IPS-18a (cell line): ENCODE measurements around the gene MIER2.

ENCODE experiments used
- H3K27ac ChIP-seq: one replicate; pipeline ENCODE4 v1.5.1; 2013; ENCODE audit warnings: low read length
- H3K27me3 ChIP-seq: one replicate; pipeline ENCODE4 v1.6.1; 2013; ENCODE audit warnings: mild to moderate bottlenecking, low read length; ENCODE audit not compliant: control insufficient read depth, insufficient read depth
- H3K36me3 ChIP-seq: one replicate; pipeline ENCODE4 v1.6.1; 2013; ENCODE audit warnings: low read depth, low read length; ENCODE audit not compliant: control insufficient read depth
- H3K4me1 ChIP-seq: one replicate; pipeline ENCODE4 v1.6.1; 2013; ENCODE audit warnings: low read depth, low read length; ENCODE audit not compliant: control insufficient read depth
- H3K4me3 ChIP-seq: one replicate; pipeline ENCODE4 v1.5.1; 2013; ENCODE audit warnings: low read length
- H3K9ac ChIP-seq: one replicate; pipeline ENCODE4 v1.6.1; 2013; ENCODE audit warnings: mild to moderate bottlenecking, low read length, moderate library complexity
- H3K9me3 ChIP-seq: one replicate; pipeline ENCODE4 v1.6.1; 2013; ENCODE audit warnings: low read depth, low read length; ENCODE audit not compliant: control insufficient read depth

Gene MIER2

GRCh38 chr19:283395-283794 is 61.2 kb downstream of the MIER2 start:
- no peak overlapping the region for H3K4me3 ChIP-seq
- no peak overlapping the region for H3K27ac ChIP-seq
- H3K36me3 ChIP-seq: peaks cover 25% of the 10 kb centered on the region
- H3K27me3 ChIP-seq: no peaks in the 10 kb centered on the region
- no peaks in the 10 kb centered on the region for H3K9me3 ChIP-seq
- H3K4me1 ChIP-seq: no peaks in the 10 kb centered on the region
- H3K9ac ChIP-seq: no peak overlapping the region

- Histone ChIP-seq H3K27me3 (no peaks in the 10 kb centered on the region), H3K36me3 (peaks cover 24% of the 10 kb centered on the region), H3K9me3 (no peaks in the 10 kb centered on the region), H3K9ac (no peak overlapping the region), H3K4me3 (no peak overlapping the region), H3K4me1 (peaks cover 4% of the 10 kb centered on the region), H3K27ac (no peak overlapping the region)
Observed at GRCh38 chr19:282501-282900, 62.1 kb downstream of the MIER2 start.

- Histone ChIP-seq H3K9me3 (no peaks in the 10 kb centered on the region), H3K27ac (no peak overlapping the region)
Observed at GRCh38 chr19:281992-282391, 62.6 kb downstream of the MIER2 start.

GRCh38 chr19:281156-281853 is 63.3 kb downstream of the MIER2 start:
- no peak overlapping the region for H3K4me3 ChIP-seq
- H3K9me3 ChIP-seq: no peaks in the 10 kb centered on the region
- peaks cover 10% of the 10 kb centered on the region for H3K4me1 ChIP-seq
- no peak overlapping the region for H3K9ac ChIP-seq
- no peak overlapping the region for H3K27ac ChIP-seq
- H3K36me3 ChIP-seq: peaks cover 15% of the 10 kb centered on the region
- H3K27me3 ChIP-seq: no peaks in the 10 kb centered on the region

More at GRCh38 chr19:281992-282391, 62.6 kb downstream of the MIER2 start:
- H3K4me1 ChIP-seq: peaks cover 9% of the 10 kb centered on the region
- no peak overlapping the region for H3K4me3 ChIP-seq
- H3K36me3 ChIP-seq: peaks cover 19% of the 10 kb centered on the region
- no peak overlapping the region for H3K9ac ChIP-seq
- no peaks in the 10 kb centered on the region for H3K27me3 ChIP-seq

- Histone ChIP-seq H3K27ac (no peak overlapping the region), H3K4me3 (no peak overlapping the region), H3K27me3 (no peaks in the 10 kb centered on the region), H3K9ac (no peak overlapping the region), H3K9me3 (no peaks in the 10 kb centered on the region), H3K36me3 (peaks cover 15% of the 10 kb centered on the region), H3K4me1 (peaks cover 10% of the 10 kb centered on the region)
Observed at GRCh38 chr19:280541-281009, 64.0 kb downstream of the MIER2 start.

- Histone ChIP-seq H3K4me1 (peaks cover 10% of the 10 kb centered on the region), H3K9me3 (no peaks in the 10 kb centered on the region), H3K27me3 (no peaks in the 10 kb centered on the region), H3K27ac (no peak overlapping the region), H3K9ac (no peak overlapping the region), H3K36me3 (peaks cover 15% of the 10 kb centered on the region), H3K4me3 (no peak overlapping the region)
Observed at GRCh38 chr19:279656-280055, 64.9 kb downstream of the MIER2 start.

GRCh38 chr19:279231-279630 is 65.4 kb downstream of the MIER2 start:
- peaks cover 15% of the 10 kb centered on the region for H3K36me3 ChIP-seq
- H3K9ac ChIP-seq: no peak overlapping the region
- peaks cover 10% of the 10 kb centered on the region for H3K4me1 ChIP-seq
- no peak overlapping the region for H3K4me3 ChIP-seq
- no peaks in the 10 kb centered on the region for H3K9me3 ChIP-seq
- no peak overlapping the region for H3K27ac ChIP-seq
- H3K27me3 ChIP-seq: no peaks in the 10 kb centered on the region

GRCh38 chr19:277581-278165 is 66.9 kb downstream of the MIER2 start:
- Histone ChIP-seq H3K4me1 (peaks cover 10% of the 10 kb centered on the region), H3K27me3 (no peaks in the 10 kb centered on the region), H3K9ac (no peak overlapping the region), H3K4me3 (no peak overlapping the region), H3K9me3 (no peaks in the 10 kb centered on the region), H3K36me3 (peaks cover 12% of the 10 kb centered on the region), H3K27ac (no peak overlapping the region)

GRCh38 chr19:277131-277530 is 67.5 kb downstream of the MIER2 start:
- Histone ChIP-seq H3K4me1 (peaks cover 10% of the 10 kb centered on the region), H3K4me3 (no peak overlapping the region), H3K27ac (no peak overlapping the region), H3K27me3 (no peaks in the 10 kb centered on the region), H3K9me3 (no peaks in the 10 kb centered on the region), H3K9ac (no peak overlapping the region), H3K36me3 (peaks cover 11% of the 10 kb centered on the region)

GRCh38 chr19:275958-276646 is 68.5 kb downstream of the MIER2 start:
- Histone ChIP-seq H3K36me3 (peaks cover 10% of the 10 kb centered on the region), H3K4me3 (no peak overlapping the region), H3K27me3 (no peaks in the 10 kb centered on the region), H3K4me1 (peaks cover 10% of the 10 kb centered on the region), H3K9me3 (no peaks in the 10 kb centered on the region), H3K9ac (no peak overlapping the region), H3K27ac (no peak overlapping the region)

- Histone ChIP-seq H3K36me3 (peaks cover 3% of the 10 kb centered on the region), H3K27me3 (no peaks in the 10 kb centered on the region), H3K9ac (no peak overlapping the region), H3K9me3 (no peaks in the 10 kb centered on the region), H3K4me1 (peaks cover 10% of the 10 kb centered on the region), H3K4me3 (no peak overlapping the region), H3K27ac (no peak overlapping the region)
Observed at GRCh38 chr19:275000-275399, 69.6 kb downstream of the MIER2 start.
